Adrenal gland (tissue), 12 donors: ENCODE results near the gene AP3B2. TPM values are rescaled to one million over a fixed set of nuclear protein-coding genes. Genes with fewer than 3 reads are reported as not detected.
A peak's percentile ranks its signal among the peaks of the same experiment; 100 is the strongest.
"Not testable (repeated sequence)": the region's sequence is repeated elsewhere in the genome, so short reads cannot be mapped to it uniquely, and the experiment has no call there.

Source experiments
- DNase-seq, 7 donors: peaks; one replicate each; pipeline ENCODE4 v3.0.0-alpha.2; 2019 to 2020
- H3K27ac ChIP-seq, 5 donors: fragments of 200-600 bp; sonication (generic) in 4 of 5; 1 replicate in 3 of 5; 2 replicates in 2 of 5; pipeline versions ENCODE4 v1.5.1 to v1.8.0; 2016 to 2020; ENCODE audit warnings: mild to moderate bottlenecking in 1 of 5
- H3K27me3 ChIP-seq: fragments of 200-600 bp; 2 replicates; pipeline ENCODE4 v1.8.0; 2021
- H3K36me3 ChIP-seq, 2 donors: fragments of 200-600 bp; replicated peaks in 1 of 2; 1 replicate in 1 of 2; 2 replicates in 1 of 2; pipeline versions ENCODE4 v1.5.1 to v1.8.0; 2018 to 2022
- H3K4me1 ChIP-seq, 2 donors: fragments of 200-600 bp; replicated peaks in 1 of 2; 1 replicate in 1 of 2; 2 replicates in 1 of 2; pipeline versions ENCODE4 v1.5.1 to v1.8.0; 2018 to 2021
- H3K4me3 ChIP-seq, 4 donors: fragments of 200-600 bp; sonication (generic) in 3 of 4; one replicate each; pipeline ENCODE4 v1.5.1; 2016 to 2018
- H3K9me3 ChIP-seq, 3 donors: fragments of 200-600 bp; sonication (generic) in 1 of 3; replicated peaks in 1 of 3; 1 replicate in 2 of 3; 2 replicates in 1 of 3; pipeline versions ENCODE4 v1.5.1 to v1.8.0; 2016 to 2021
- CTCF ChIP-seq, 6 experiments: fragments of 450-650 bp in 4 of 6; fragments of 200-600 bp in 2 of 6; sonication (generic) in 1 of 6; IDR thresholded peaks; 1 replicate in 5 of 6; 2 replicates in 1 of 6; pipeline versions ENCODE4 v1.5.1 to v1.8.0; 2016 to 2021; ENCODE audit warnings: antibody characterized with exemption in 6 of 6, mild to moderate bottlenecking in 2 of 6, moderate library complexity in 1 of 6
- POLR2A ChIP-seq, 2 donors: fragments of 450-650 bp; IDR thresholded peaks; one replicate each; pipeline ENCODE4 v1.6.1; 2017; ENCODE audit warnings: antibody characterized with exemption in 2 of 2, mild to moderate bottlenecking in 2 of 2, moderate library complexity in 1 of 2
- WGBS, 4 donors: extraction: QIAGEN DNeasy Blood & Tissue Kit in 2 of 4; methylation state at CpG; one replicate each; pipeline versions ENCODE4 v1.1.5 to v1.1.7; 2013 to 2017; 5-methylcytosine and 5-hydroxymethylcytosine counted together
- intact Hi-C, 2 donors: fragments of 100-400 bp; cut with DNase I; formaldehyde crosslinking; loops; one replicate each; pipeline versions ENCODE4 v1.14.1 to v1.15.0; 2022 to 2023
- polyA plus RNA-seq, 3 donors: library from polyadenylated mRNA; stranded (reverse); fragments of 200-250 nt in 2 of 3; fragments of 350-450 nt in 1 of 3; fragmentation: Illumina TruSeq in 1 of 3; extraction: RNeasy Lipid Tissue Mini Kit (QIAGEN cat#74804) in 1 of 3; gene quantifications; one replicate each; pipeline ENCODE4 v1.2.3, GENCODE V29; 2013 to 2014
- total RNA-seq, 9 donors: library from RNA; depleted of rRNA in 4 of 9; stranded (reverse); fragments of >200 nt in 4 of 9; fragments of 120-200 nt in 1 of 9; fragmentation: NEBNext Ultra II Directional in 1 of 9; extraction: Animal tissue kit (Norgen Biotek cat#: 25700) in 1 of 9; gene quantifications; one replicate each; pipeline versions ENCODE4 v1.1.0 to v1.2.4, GENCODE V29; 2013 to 2023
- donor health status: healthy with polysubstance abuse.
- donor health status: Bipolar disorder and iron deficiency.
- donor health status: DM: yes; HTN: yes; CAD: no.
- donor health status: DM: no; HTN: no; CAD: no.
- donor health status: DM: no; HTN: no; CAD: no.
- donor health status: DM: yes; HTN: yes; CAD: no.

AP3B2 gene
- total and polyA plus RNA-seq, 12 donors, result 0.54 to 28.9 (median 4.4) TPM

DNA sequence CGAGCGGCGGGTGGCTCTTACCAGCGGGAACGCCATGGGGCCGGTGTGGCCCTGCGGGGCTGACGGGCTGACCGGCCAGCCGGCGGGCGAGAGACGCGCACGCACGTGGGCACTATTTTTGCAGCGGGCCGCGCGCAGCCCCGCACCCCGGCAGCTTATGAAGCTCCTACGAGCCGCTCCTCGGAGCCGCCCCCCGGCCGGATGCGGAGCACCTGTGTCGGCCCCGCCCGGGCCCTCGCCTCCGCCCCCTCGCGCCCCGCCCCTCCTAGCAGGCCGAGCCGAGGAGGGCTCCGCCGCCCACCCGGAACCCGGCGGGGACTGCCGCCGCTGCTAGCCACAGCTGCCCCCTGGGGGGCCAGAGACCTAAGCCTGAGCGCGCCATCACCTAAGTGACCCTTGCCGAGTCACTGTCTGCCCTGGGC lies 61.8 kb downstream of the AP3B2 start:
- no peak for TF ChIP-seq POLR2A (IDR thresholded peaks at IDR 0.05)
- no peak for TF ChIP-seq CTCF (IDR thresholded peaks at IDR 0.05)
- intact Hi-C loops, result loop anchor here in 1 of 2 donors (10.0 kb wide), 1 partner anchor 103 kb away; the partner anchor contains the start of gene RPS17
- no peaks in the 10 kb centered on the region for H3K27me3 ChIP-seq
- no peaks in the 10 kb centered on the region for H3K36me3 ChIP-seq
- H3K9me3 ChIP-seq, result no peaks in the 10 kb centered on the region
- H3K27ac ChIP-seq, result peak overlapping the region in 2 of 5 donors; percentile 32 to 50
- peak overlapping the region in 3 of 4 donors; percentile 31 to 77 (median 32) for H3K4me3 ChIP-seq
- peaks cover 12 to 21% of the 10 kb centered on the region in 2 donors for H3K4me1 ChIP-seq
- DNase-seq, result no peak
- WGBS, 4 donors, result 2% methylated on average over 44 to 49 of the region's 49 CpGs; no CpG with 5 or more reads in 2 of the 4 donors

DNA sequence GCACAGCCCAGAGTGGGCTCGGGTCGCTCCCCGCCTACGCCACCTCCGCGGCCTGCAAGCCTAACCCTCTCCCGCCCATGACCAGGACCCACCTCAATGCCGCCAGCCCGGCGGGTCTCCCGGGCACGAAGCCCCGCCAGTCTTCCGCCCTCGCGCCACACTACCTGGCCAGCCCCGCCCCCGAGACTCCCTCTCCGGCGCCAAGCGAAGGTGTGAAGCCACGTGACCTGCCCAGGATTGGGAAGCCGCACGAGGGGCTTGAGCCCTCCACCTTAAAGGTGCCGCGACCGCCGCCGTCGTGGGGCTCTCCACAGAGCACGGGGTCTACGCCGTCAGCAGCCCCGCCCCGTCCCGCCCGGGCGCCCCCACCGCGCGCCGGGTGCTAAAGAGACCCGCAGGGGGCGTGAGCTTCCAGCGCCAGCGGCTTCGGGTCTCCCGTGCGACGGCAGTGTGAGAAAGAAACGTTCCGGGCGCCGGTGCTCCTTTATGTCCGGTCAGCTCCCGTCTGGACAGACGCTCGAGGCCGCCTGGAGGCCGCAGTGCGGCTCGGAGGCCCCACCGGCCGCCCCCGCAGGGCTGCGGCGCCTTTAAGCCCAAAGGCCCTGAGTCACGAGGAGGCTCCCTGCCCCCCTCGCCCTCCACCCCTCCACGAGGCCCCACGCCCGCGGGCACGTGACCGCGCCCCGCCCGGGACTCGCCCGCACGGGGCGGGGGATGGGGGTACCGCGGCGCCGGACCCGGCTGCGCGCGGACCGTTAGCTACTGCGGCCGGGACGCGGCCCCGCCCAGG lies 62.4 kb downstream of the AP3B2 start, which contains the start of gene CPEB1:
Gene CPEB1 (minus strand): TSS at position 319 of the 790 bp plus-strand sequence. CDS start 18,904 bp downstream, outside the sequence.
- peak within 1 kb of the TSS in 2 of 5 donors; percentile 32 to 50 for H3K27ac ChIP-seq

DNA sequence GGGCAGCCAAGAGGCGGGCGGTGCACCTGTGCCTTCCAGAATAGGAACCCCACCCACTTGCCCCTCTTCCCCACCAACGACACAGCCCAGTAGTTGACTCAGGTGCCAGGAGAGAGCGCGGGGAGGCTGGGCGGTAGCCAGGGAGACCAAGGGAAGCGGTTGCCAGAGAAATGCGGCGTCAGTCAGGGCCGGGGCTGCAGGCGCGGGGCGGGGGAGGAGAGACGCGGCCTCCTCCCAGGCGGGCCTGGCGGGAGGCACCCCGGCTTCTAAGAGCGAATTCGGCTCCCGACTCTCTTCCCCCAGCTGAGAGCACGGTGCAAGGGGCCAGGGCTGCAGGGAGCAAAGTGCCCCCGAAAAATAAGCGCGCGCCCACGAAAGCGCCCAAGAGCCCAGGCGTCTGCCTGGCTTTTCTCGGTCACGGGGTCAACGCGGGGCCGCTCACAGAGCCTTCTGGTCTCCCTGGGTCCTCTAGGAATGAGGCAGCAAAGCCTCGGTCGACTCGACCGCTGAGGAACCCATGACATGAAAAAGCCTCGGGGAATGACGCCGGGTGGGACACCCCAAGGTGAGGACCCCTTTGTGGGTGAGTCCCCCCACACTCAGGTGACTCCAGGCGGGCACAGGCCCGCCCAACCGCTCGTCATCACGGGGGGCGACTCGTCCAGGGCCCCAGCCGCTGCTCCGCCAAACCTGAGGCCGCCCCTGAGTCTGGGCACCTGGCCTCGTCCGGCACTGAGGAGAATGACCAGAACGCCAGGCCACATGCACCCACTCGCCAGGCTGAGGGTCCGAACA lies 63.2 kb downstream of the AP3B2 start:
- TF ChIP-seq CTCF (IDR thresholded peaks at IDR 0.05), result no peak
- TF ChIP-seq POLR2A (IDR thresholded peaks at IDR 0.05), result no peak
- Histone ChIP-seq H3K4me3 (peak overlapping the region in 2 of 4 donors; percentile 31 to 77), H3K9me3 (no peaks in the 10 kb centered on the region), H3K27ac (no peak overlapping the region), H3K36me3 (no peaks in the 10 kb centered on the region), H3K4me1 (peaks cover 12 to 21% of the 10 kb centered on the region in 2 donors), H3K27me3 (no peaks in the 10 kb centered on the region)
- DNase-seq, result peak; percentile 26 to 69 (median 55)
- intact Hi-C loops, result loop anchor here in 1 of 2 donors (10.0 kb wide), 1 partner anchor 102 kb away; the partner anchor contains the start of gene RPS17
- 5 to 17% (median 10%) methylated on average over 12 to 56 of the region's 56 CpGs for WGBS, 4 donors

More for the DNA sequence above, 62.4 kb downstream of the AP3B2 start, which contains the start of gene CPEB1:
- peak; percentile 70 to 75 (median 73) for DNase-seq
- H3K27me3 ChIP-seq, result no peaks in the 10 kb centered on the region
- H3K4me3 ChIP-seq, result peak within 1 kb of the TSS in 3 of 4 donors; percentile 31 to 77 (median 32)
- no peaks in the 10 kb centered on the region for H3K9me3 ChIP-seq
- WGBS, 4 donors, result 6 to 21% (median 14%) methylated on average over 2 to 96 of the region's 96 CpGs
- no peaks in the 10 kb centered on the region for H3K36me3 ChIP-seq
- H3K4me1 ChIP-seq, result peaks cover 12 to 21% of the 10 kb centered on the region in 2 donors
- TF ChIP-seq POLR2A (IDR thresholded peaks at IDR 0.05) (peak in 1 of 2 donors; percentile 26), CTCF (IDR thresholded peaks at IDR 0.05) (no peak)
- intact Hi-C loops, result loop anchor here in 1 of 2 donors (10.0 kb wide), 1 partner anchor 102 kb away; the partner anchor contains the start of gene RPS17

DNA sequence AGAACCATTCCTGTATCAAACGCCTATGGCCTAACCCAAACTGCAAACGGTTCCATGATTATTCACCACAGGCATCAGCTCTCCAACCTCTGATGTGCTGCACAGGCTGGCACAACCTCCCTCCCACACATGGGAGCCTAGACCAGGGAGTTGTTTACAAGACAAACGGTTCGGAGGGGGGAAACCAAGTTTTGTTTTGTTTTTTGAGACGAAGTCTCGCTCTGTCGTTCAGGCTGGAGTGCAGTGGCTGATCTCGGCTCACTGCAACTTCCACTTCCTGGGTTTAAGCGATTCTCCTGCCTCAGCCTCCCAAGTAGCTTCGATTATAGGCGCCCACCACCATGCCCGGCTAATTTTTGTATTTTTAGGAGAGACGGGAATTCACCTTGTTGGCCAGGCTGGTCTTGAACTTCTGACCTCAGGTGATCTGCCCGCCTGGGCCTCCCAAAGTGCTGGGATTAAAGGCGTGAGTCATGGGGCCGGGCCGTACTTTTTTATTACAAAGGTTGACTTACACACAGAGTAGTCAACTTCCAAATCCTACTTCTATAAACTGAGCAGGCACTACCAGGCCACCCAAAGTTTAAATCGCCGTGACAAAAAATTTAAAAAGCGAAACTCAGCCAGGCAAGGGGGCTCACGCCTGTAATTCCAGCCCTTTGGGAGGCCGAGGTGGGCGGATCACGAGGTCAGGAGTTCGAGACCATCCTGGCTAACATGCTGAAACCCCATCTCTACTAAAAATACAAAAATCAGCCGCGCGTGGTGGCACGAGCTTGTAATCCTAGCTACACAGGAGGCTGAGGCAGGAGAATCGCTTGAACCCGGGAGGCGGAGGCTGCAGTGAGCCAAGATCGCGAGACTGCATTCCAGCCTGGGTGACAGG lies 64.5 kb downstream of the AP3B2 start:
- DNase-seq, H3K27ac ChIP-seq, H3K9me3 ChIP-seq, H3K4me3 ChIP-seq, H3K27me3 ChIP-seq, H3K36me3 ChIP-seq: not testable (repeated sequence)
- intact Hi-C loops, result loop anchor here in 1 of 2 donors (10.0 kb wide), 1 partner anchor 100 kb away; the partner anchor contains the start of gene RPS17
- 90 to 91% (median 90%) methylated on average over 32 to 34 of the region's 34 CpGs for WGBS, 4 donors
- peaks cover 12 to 21% of the 10 kb centered on the region in 2 donors for H3K4me1 ChIP-seq
